SK-N-MC (cell line): Measurements from ENCODE around the gene CHRNG.
"Not testable (repeated sequence)": the region's sequence is repeated elsewhere in the genome, so short reads cannot be mapped to it uniquely, and the experiment has no call there.

ENCODE experiments used
- DNase-seq: peaks from one replicate; pipeline ENCODE4 v3.0.0-alpha.2; 2011; ENCODE audit warnings: low read depth, low spot score
- H3K27ac ChIP-seq: fragments of 200-600 bp; sonication (generic); 2 replicates; pipeline ENCODE4 v1.5.1; 2016; ENCODE audit warnings: mixed run types
- H3K36me3 ChIP-seq: fragments of 200-600 bp; sonication (generic); 2 replicates; pipeline ENCODE4 v1.6.1; 2017; ENCODE audit warnings: antibody characterized with exemption, low read length, mixed read lengths; ENCODE audit not compliant: insufficient read depth
- H3K4me3 ChIP-seq: fragments of 200-600 bp; sonication (generic); 2 replicates; pipeline ENCODE4 v1.5.1; 2016
- H3K9ac ChIP-seq: fragments of 200-600 bp; sonication (generic); 2 replicates; pipeline ENCODE4 v1.8.0; 2017; ENCODE audit warnings: mixed run types, mixed read lengths; ENCODE audit not compliant: insufficient read length
- H3K9me3 ChIP-seq: fragments of 200-600 bp; sonication (generic); 2 replicates; pipeline ENCODE4 v1.6.1; 2017; ENCODE audit warnings: low read depth, mild to moderate bottlenecking, antibody characterized with exemption, low read length, moderate library complexity, mixed read lengths
- EZH2 ChIP-seq: fragments of 200-600 bp; sonication (generic); IDR thresholded peaks from one replicate; pipeline ENCODE4 v1.6.1; 2017; ENCODE audit warnings: antibody characterized with exemption
- FOXP2 ChIP-seq: optimal IDR thresholded peaks from 2 replicates; pipeline ENCODE3; 2011; ENCODE audit warnings: mild to moderate bottlenecking, moderate library complexity; ENCODE audit not compliant: insufficient read depth; ENCODE audit errors: extremely low read length, control extremely low read depth
- POLR2AphosphoS5 ChIP-seq: IDR thresholded peaks from 2 replicates; pipeline ENCODE4 v1.6.1; 2012; ENCODE audit warnings: mild to moderate bottlenecking, low read depth, low read length, borderline replicate concordance

Gene CHRNG

GRCh38 chr2:232529806-232530547 lies 9.5 kb upstream of the CHRNG start:
- Histone ChIP-seq H3K27ac (no peak overlapping the region), H3K9ac (no peak overlapping the region), H3K36me3 (no peaks in the 10 kb centered on the region), H3K9me3 (no peaks in the 10 kb centered on the region), H3K4me3 (no peak overlapping the region)
- TF ChIP-seq POLR2AphosphoS5: no peak
- TF ChIP-seq FOXP2: no peak
- TF ChIP-seq EZH2: no peak
- DNase-seq: no peak

- Histone ChIP-seq H3K9me3 (no peaks in the 10 kb centered on the region), H3K4me3 (no peak overlapping the region), H3K9ac (no peak overlapping the region), H3K36me3 (no peaks in the 10 kb centered on the region), H3K27ac (no peak overlapping the region)
- no peak for DNase-seq
- TF ChIP-seq FOXP2: no peak
- TF ChIP-seq EZH2: no peak
- no peak for TF ChIP-seq POLR2AphosphoS5
Measured at GRCh38 chr2:232530626-232531260, 8.7 kb upstream of the CHRNG start.

- TF ChIP-seq POLR2AphosphoS5: no peak
- no peak for TF ChIP-seq EZH2
- no peak for TF ChIP-seq FOXP2
- Histone ChIP-seq H3K9me3 (no peaks in the 10 kb centered on the region), H3K9ac (no peak overlapping the region), H3K36me3 (no peaks in the 10 kb centered on the region), H3K4me3 (no peak overlapping the region), H3K27ac (no peak overlapping the region)
- DNase-seq: no peak
Measured at GRCh38 chr2:232532419-232532818, 7.1 kb upstream of the CHRNG start.

- H3K27ac ChIP-seq: not testable (repeated sequence)
Measured at GRCh38 chr2:232532821-232533220, 6.7 kb upstream of the CHRNG start.

GRCh38 chr2:232533944-232534710 lies 5.4 kb upstream of the CHRNG start:
- H3K9me3 ChIP-seq: no peaks in the 10 kb centered on the region
- DNase-seq: no peak
- no peak overlapping the region for H3K27ac ChIP-seq
- no peak for TF ChIP-seq EZH2
- TF ChIP-seq POLR2AphosphoS5: no peak
- no peak for TF ChIP-seq FOXP2
- no peak overlapping the region for H3K9ac ChIP-seq
- no peaks in the 10 kb centered on the region for H3K36me3 ChIP-seq
- H3K4me3 ChIP-seq: no peak overlapping the region

More at GRCh38 chr2:232532821-232533220, 6.7 kb upstream of the CHRNG start:
- not testable (repeated sequence) for H3K4me3 ChIP-seq, H3K9ac ChIP-seq, DNase-seq, H3K36me3 ChIP-seq, H3K9me3 ChIP-seq

DNA sequence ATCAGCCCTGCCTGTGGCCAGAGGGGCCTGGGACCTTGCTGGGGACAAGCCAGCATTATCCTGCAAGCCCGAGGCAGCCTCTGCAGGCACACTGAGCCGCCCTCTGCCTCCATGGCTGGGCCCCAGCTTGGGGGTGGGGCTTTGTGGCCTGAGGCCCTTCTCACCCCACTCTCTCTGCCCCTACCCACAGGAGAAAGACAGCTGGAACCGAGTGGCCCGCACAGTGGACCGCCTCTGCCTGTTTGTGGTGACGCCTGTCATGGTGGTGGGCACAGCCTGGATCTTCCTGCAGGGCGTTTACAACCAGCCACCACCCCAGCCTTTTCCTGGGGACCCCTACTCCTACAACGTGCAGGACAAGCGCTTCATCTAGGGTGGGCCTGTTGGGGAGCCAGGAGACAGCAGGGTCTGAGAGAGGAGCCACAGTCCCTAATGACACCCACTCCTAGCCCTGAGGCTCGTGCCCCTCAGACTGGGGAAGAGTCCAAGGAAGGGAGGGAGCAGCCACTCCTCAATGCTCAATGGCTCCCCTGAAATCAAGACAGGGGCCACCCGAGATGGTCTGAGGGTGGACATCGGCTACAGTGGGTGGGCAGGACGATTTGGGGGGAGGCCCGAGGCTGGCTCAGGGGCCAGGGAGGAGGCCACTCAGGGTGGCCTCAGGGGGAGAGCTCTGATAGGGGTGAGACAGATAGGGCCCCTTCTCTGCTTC lies 4.4 kb upstream of the CHRNG start:
- Histone ChIP-seq H3K9ac (no peak overlapping the region), H3K27ac (no peak overlapping the region), H3K9me3 (no peaks in the 10 kb centered on the region), H3K4me3 (no peak overlapping the region), H3K36me3 (no peaks in the 10 kb centered on the region)
- TF ChIP-seq EZH2: no peak
- no peak for TF ChIP-seq POLR2AphosphoS5
- no peak for TF ChIP-seq FOXP2
- DNase-seq: no peak

DNA sequence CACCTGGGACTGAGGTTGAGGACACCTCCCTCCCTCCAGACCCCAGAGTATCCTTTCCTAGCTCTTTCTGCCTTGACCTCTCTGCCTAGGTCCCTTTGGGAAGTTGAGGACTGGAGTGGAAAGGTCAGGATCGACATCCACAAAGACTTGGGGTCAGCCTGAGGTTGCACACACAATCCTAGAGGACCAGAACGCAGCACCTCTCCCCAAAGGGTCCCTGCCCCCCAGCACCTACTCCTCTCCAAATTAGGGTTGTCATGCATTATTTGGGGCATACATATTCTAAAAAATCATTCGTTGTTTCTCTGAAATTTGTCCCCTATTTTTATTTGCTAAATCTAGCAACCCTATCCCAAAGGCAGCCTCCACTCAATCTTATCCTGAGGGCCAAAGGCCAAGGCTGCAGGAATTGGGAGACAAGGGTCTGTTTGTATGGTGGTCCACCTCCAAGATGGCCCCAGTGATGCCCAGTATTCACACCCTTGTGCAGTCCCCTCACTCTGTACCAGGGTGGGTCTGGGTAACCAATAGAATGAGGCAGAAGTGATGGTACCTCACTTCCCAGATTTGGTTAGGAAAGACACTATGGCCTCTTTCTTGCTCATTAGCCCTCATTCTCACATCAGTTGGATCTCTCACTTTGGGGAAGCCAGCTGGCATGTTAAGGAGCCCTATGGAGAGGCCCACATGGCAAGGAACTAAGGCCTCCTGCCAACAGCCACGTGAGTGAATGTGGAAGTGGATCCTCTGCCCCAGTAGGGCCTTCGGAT lies 3.5 kb upstream of the CHRNG start:
- no peak for TF ChIP-seq EZH2
- TF ChIP-seq POLR2AphosphoS5: no peak
- no peak for TF ChIP-seq FOXP2
- DNase-seq: no peak

More for the DNA sequence above, 3.5 kb upstream of the CHRNG start:
- Histone ChIP-seq H3K9me3 (no peaks in the 10 kb centered on the region), H3K4me3 (no peak overlapping the region), H3K27ac (no peak overlapping the region), H3K9ac (no peak overlapping the region), H3K36me3 (no peaks in the 10 kb centered on the region)
